ENCODE measurements around the gene SLC25A22. TPM values are rescaled to one million over a fixed set of nuclear protein-coding genes. Genes with fewer than 3 reads are reported as not detected.

SLC25A22 gene
- total and polyA plus RNA-seq, 12 donors = 2.2 to 11.1 (median 4.0) TPM

- intact Hi-C loops (cut with DNase I) = no loop called here
- Histone ChIP-seq H3K27me3 (peaks cover 0 to 32% (median 0%) of the 10 kb centered on the region in 7 donors), H3K9me3 (no peaks in the 10 kb centered on the region), H3K4me3 (no peak overlapping the region), H3K36me3 (peaks cover 0 to 46% (median 20%) of the 10 kb centered on the region in 9 donors), H3K4me1 (peaks cover 37 to 82% (median 64%) of the 10 kb centered on the region in 9 donors), H3K27ac (no peak overlapping the region)
- ATAC-seq (no peak), DNase-seq (no peak)
- 74 to 81% methylated on average over 53 to 59 of the region's 59 CpGs for WGBS, 2 donors
- no peak for TF ChIP-seq CTCF (IDR thresholded peaks at IDR 0.05)
Observed at GRCh38 chr11:824292-824880, 26.3 kb upstream of the SLC25A22 start.

GRCh38 chr11:823441-824291 lies 25.6 kb upstream of the SLC25A22 start:
- peaks cover 0 to 25% (median 0%) of the 10 kb centered on the region in 7 donors for H3K27me3 ChIP-seq
- DNase-seq (no peak), ATAC-seq (no peak)
- no peak for TF ChIP-seq CTCF (IDR thresholded peaks at IDR 0.05)
- H3K9me3 ChIP-seq = no peaks in the 10 kb centered on the region
- H3K4me1 ChIP-seq = peaks cover 33 to 80% (median 61%) of the 10 kb centered on the region in 9 donors
- intact Hi-C loops (cut with DNase I) = no loop called here
- peaks cover 0 to 46% (median 20%) of the 10 kb centered on the region in 9 donors for H3K36me3 ChIP-seq
- no peak overlapping the region for H3K27ac ChIP-seq
- 86 to 88% methylated on average over 53 of the region's 53 CpGs for WGBS, 2 donors
- no peak overlapping the region for H3K4me3 ChIP-seq

- H3K4me3 ChIP-seq = peak overlapping the region in 6 of 10 donors; percentile 69 to 97 (median 94)
- ATAC-seq = peak in 1 of 8 donors; percentile 0
- H3K27ac ChIP-seq = peak overlapping the region in 9 of 10 donors; percentile 40 to 99 (median 98)
- H3K4me1 ChIP-seq = peaks cover 21 to 63% (median 47%) of the 10 kb centered on the region in 9 donors
- no peak for TF ChIP-seq CTCF (IDR thresholded peaks at IDR 0.05)
- peaks cover 0 to 46% (median 20%) of the 10 kb centered on the region in 9 donors for H3K36me3 ChIP-seq
- H3K27me3 ChIP-seq = peaks cover 0 to 6% (median 0%) of the 10 kb centered on the region in 7 donors
- no peaks in the 10 kb centered on the region for H3K9me3 ChIP-seq
- intact Hi-C loops (cut with DNase I) = no loop called here
- 61 to 68% methylated on average over 22 of the region's 22 CpGs for WGBS, 2 donors
- peak in 1 of 2 donors; percentile 58 for DNase-seq
Observed at GRCh38 chr11:821512-822371, 23.7 kb upstream of the SLC25A22 start.
